Neuronal stem cell (in vitro differentiated cells): ENCODE measurements around the gene UCHL1. TPM values are rescaled to one million over a fixed set of nuclear protein-coding genes. Genes with fewer than 3 reads are reported as not detected.

Experiments
- DNase-seq: peaks from one replicate; pipeline ENCODE4 v3.0.0-alpha.2; 2013; ENCODE audit warnings: low spot score
- H2AFZ ChIP-seq: one replicate; pipeline ENCODE4 v1.6.1; 2013; ENCODE audit warnings: mild to moderate bottlenecking, low read length, inconsistent platforms
- H2AK5ac ChIP-seq: 2 replicates; pipeline ENCODE4 v1.6.1; 2013; ENCODE audit warnings: low read depth, mild to moderate bottlenecking, inconsistent platforms, low read length, moderate library complexity, mixed read lengths
- H2BK120ac ChIP-seq: 2 replicates; pipeline ENCODE4 v1.6.1; 2013; ENCODE audit warnings: low read depth, mild to moderate bottlenecking, inconsistent platforms, low read length, moderate library complexity, mixed read lengths
- H2BK12ac ChIP-seq: one replicate; pipeline ENCODE4 v1.6.1; 2013; ENCODE audit warnings: low read length, inconsistent platforms
- H2BK15ac ChIP-seq: 2 replicates; pipeline ENCODE4 v1.6.1; 2013; ENCODE audit warnings: mild to moderate bottlenecking, low read length, inconsistent platforms, mixed read lengths
- H2BK5ac ChIP-seq: one replicate; pipeline ENCODE4 v1.6.1; 2013; ENCODE audit warnings: inconsistent platforms, mild to moderate bottlenecking, low read length, moderate library complexity
- H3K14ac ChIP-seq: one replicate; pipeline ENCODE4 v1.6.1; 2013; ENCODE audit warnings: low read length, inconsistent platforms
- H3K18ac ChIP-seq: 2 replicates; pipeline ENCODE4 v1.6.1; 2013; ENCODE audit warnings: low read length, inconsistent platforms
- H3K23ac ChIP-seq: 2 replicates; pipeline ENCODE4 v1.6.1; 2013; ENCODE audit warnings: low read depth, mild to moderate bottlenecking, mixed read lengths, low read length, inconsistent platforms; ENCODE audit not compliant: poor library complexity
- H3K27ac ChIP-seq: replicated peaks from 3 replicates; pipeline ENCODE4 v1.5.1; 2013; ENCODE audit warnings: low read length, inconsistent platforms
- H3K27me3 ChIP-seq, 3 experiments: 2 replicates each; pipeline ENCODE4 v1.6.1; 2013; ENCODE audit warnings: low read length in 3 of 3, mild to moderate bottlenecking in 2 of 3, inconsistent platforms in 1 of 3, low read depth in 1 of 3, mixed read lengths in 1 of 3, moderate library complexity in 1 of 3; ENCODE audit not compliant: control insufficient read depth in 3 of 3, insufficient read depth in 3 of 3
- H3K36me3 ChIP-seq, 2 donors: replicated peaks in 1 of 2; 2 replicates each; pipeline ENCODE4 v1.6.1; 2013; ENCODE audit warnings: low read length in 2 of 2; ENCODE audit not compliant: control insufficient read depth in 2 of 2, insufficient read depth in 2 of 2
- H3K4ac ChIP-seq: 2 replicates; pipeline ENCODE4 v1.6.1; 2013; ENCODE audit warnings: inconsistent platforms, mild to moderate bottlenecking, low read length, moderate library complexity
- H3K4me1 ChIP-seq, 2 donors: 1 replicate in 1 of 2; 2 replicates in 1 of 2; pipeline ENCODE4 v1.6.1; 2013; ENCODE audit warnings: low read length in 2 of 2, low read depth in 1 of 2; ENCODE audit not compliant: control insufficient read depth in 2 of 2, insufficient read depth in 1 of 2
- H3K4me2 ChIP-seq: one replicate; pipeline ENCODE4 v1.6.1; 2013; ENCODE audit warnings: mild to moderate bottlenecking, low read length, inconsistent platforms; ENCODE audit not compliant: insufficient read depth, poor library complexity, severe bottlenecking
- H3K4me3 ChIP-seq, 2 donors: 2 replicates each; pipeline ENCODE4 v1.5.1; 2013; ENCODE audit warnings: low read length in 2 of 2, mild to moderate bottlenecking in 2 of 2, inconsistent platforms in 1 of 2, moderate library complexity in 1 of 2
- H3K79me1 ChIP-seq: one replicate; pipeline ENCODE4 v1.6.1; 2013; ENCODE audit warnings: low read depth, mild to moderate bottlenecking, inconsistent platforms, low read length, moderate library complexity
- H3K9ac ChIP-seq: one replicate; pipeline ENCODE4 v1.6.1; 2013; ENCODE audit warnings: mild to moderate bottlenecking, low read depth, low read length, inconsistent platforms; ENCODE audit not compliant: poor library complexity
- H3K9me3 ChIP-seq, 2 donors: replicated peaks in 1 of 2; 2 replicates each; pipeline versions ENCODE3 to v1.6.1; 2013; ENCODE audit warnings: low read length in 2 of 2, mild to moderate bottlenecking in 2 of 2, inconsistent platforms in 1 of 2, low read depth in 1 of 2, mixed read lengths in 1 of 2, moderate library complexity in 1 of 2; ENCODE audit not compliant: control insufficient read depth in 2 of 2, insufficient read depth in 1 of 2
- H4K8ac ChIP-seq: one replicate; pipeline ENCODE4 v1.6.1; 2013; ENCODE audit warnings: low read depth, mild to moderate bottlenecking, inconsistent platforms, low read length, moderate library complexity
- H4K91ac ChIP-seq: one replicate; pipeline ENCODE4 v1.6.1; 2013; ENCODE audit warnings: low read length, low read depth, mild to moderate bottlenecking, inconsistent platforms; ENCODE audit not compliant: poor library complexity
- WGBS, 2 donors: extraction: QIAGEN DNeasy Blood & Tissue Kit; methylation state at CpG; one replicate each; pipeline ENCODE4 v1.1.7; 2013; ENCODE audit warnings: missing lambda C conversion rate in 2 of 2, mixed read lengths in 1 of 2; ENCODE audit not compliant: insufficient read length in 2 of 2, insufficient replicate concordance in 1 of 2; ENCODE audit errors: extremely low coverage in 2 of 2; 5-methylcytosine and 5-hydroxymethylcytosine counted together
- polyA plus RNA-seq, 2 experiments: library from polyadenylated mRNA; stranded (reverse); fragments of 200-250 nt; gene quantifications; one replicate each; pipeline ENCODE4 v1.2.3, GENCODE V29; 2013

The UCHL1 gene
- 622 TPM for polyA plus RNA-seq (2013, experiment 1 of 2)
- polyA plus RNA-seq (2013, experiment 2 of 2) = 598 TPM

- Histone ChIP-seq H2AFZ (peak within 1 kb of the TSS; percentile 97), H2BK120ac (peak within 1 kb of the TSS; percentile 22), H3K27me3 (peaks cover 0 to 10% (median 0%) of the 10 kb centered on the region in 3 experiments), H3K36me3 (peaks cover 15 to 27% of the 10 kb centered on the region in 2 donors), H2BK12ac (peak within 1 kb of the TSS; percentile 5), H4K8ac (no peak within 1 kb of the TSS), H2AK5ac (peak within 1 kb of the TSS; percentile 86), H2BK5ac (peak within 1 kb of the TSS; percentile 98), H3K4me1 (peaks cover 2 to 4% of the 10 kb centered on the region in 2 donors), H3K18ac (peak within 1 kb of the TSS; percentile 99), H3K79me1 (peaks cover 10% of the 10 kb centered on the region), H3K14ac (peak within 1 kb of the TSS; percentile 84), H3K27ac (peak within 1 kb of the TSS; percentile 84), H3K4me3 (peak within 1 kb of the TSS; percentile 88 to 99), H3K23ac (peak within 1 kb of the TSS; percentile 86), H3K4me2 (peak within 1 kb of the TSS; percentile 82), H2BK15ac (peak within 1 kb of the TSS; percentile 55), H3K9ac (peak within 1 kb of the TSS; percentile 96), H3K4ac (peak within 1 kb of the TSS; percentile 72), H3K9me3 (no peaks in the 10 kb centered on the region), H4K91ac (no peak within 1 kb of the TSS)
- peak; percentile 92 for DNase-seq
- WGBS, 2 donors = no CpG with 5 or more reads among the region's 55 CpGs
Measured at GRCh38 chr4:41256740-41257256, at the start of gene UCHL1. Gene UCHL1, plus strand, starts transcription at chr4:41256928. Its CDS starts 49 bp downstream, at chr4:41256977.

GRCh38 chr4:41207291-41207831 is 49.4 kb upstream of the UCHL1 start:
- H3K36me3 ChIP-seq = no peaks in the 10 kb centered on the region
- no peak overlapping the region for H3K4ac ChIP-seq
- no peak overlapping the region for H3K4me2 ChIP-seq
- no peak overlapping the region for H2AFZ ChIP-seq
- no peaks in the 10 kb centered on the region for H3K79me1 ChIP-seq
- H3K9ac ChIP-seq = no peak overlapping the region
- no peak overlapping the region for H3K14ac ChIP-seq
- no peak overlapping the region for H4K8ac ChIP-seq
- no peaks in the 10 kb centered on the region for H3K9me3 ChIP-seq
- H2BK15ac ChIP-seq = no peak overlapping the region
- DNase-seq = no peak
- H3K27me3 ChIP-seq = peaks cover 0 to 60% (median 0%) of the 10 kb centered on the region in 3 experiments
- H2BK12ac ChIP-seq = no peak overlapping the region
- H3K4me1 ChIP-seq = peaks cover 0 to 9% of the 10 kb centered on the region in 2 donors
- H2BK120ac ChIP-seq = no peak overlapping the region
- H3K18ac ChIP-seq = no peak overlapping the region
- no peak overlapping the region for H2BK5ac ChIP-seq
- no peak overlapping the region for H3K4me3 ChIP-seq
- no peak overlapping the region for H3K23ac ChIP-seq
- no peak overlapping the region for H2AK5ac ChIP-seq
- H4K91ac ChIP-seq = no peak overlapping the region
- H3K27ac ChIP-seq = no peak overlapping the region

- Histone ChIP-seq H3K18ac (no peak overlapping the region), H3K23ac (no peak overlapping the region), H2BK120ac (no peak overlapping the region), H4K91ac (no peak overlapping the region), H4K8ac (no peak overlapping the region), H3K4me2 (no peak overlapping the region), H3K4me3 (no peak overlapping the region), H2AK5ac (no peak overlapping the region), H3K4me1 (peaks cover 5 to 7% of the 10 kb centered on the region in 2 donors), H2BK15ac (no peak overlapping the region), H3K79me1 (no peaks in the 10 kb centered on the region), H3K14ac (no peak overlapping the region), H2BK12ac (no peak overlapping the region), H2AFZ (no peak overlapping the region), H3K9ac (no peak overlapping the region), H3K9me3 (no peaks in the 10 kb centered on the region), H2BK5ac (no peak overlapping the region), H3K36me3 (no peaks in the 10 kb centered on the region), H3K27me3 (peaks cover 0 to 57% (median 0%) of the 10 kb centered on the region in 3 experiments), H3K27ac (no peak overlapping the region), H3K4ac (no peak overlapping the region)
- no CpG with 5 or more reads among the region's 5 CpGs for WGBS, 2 donors
- no peak for DNase-seq
Measured at GRCh38 chr4:41209187-41209586, 47.5 kb upstream of the UCHL1 start.

- no peak overlapping the region for H3K14ac ChIP-seq
- no peak for DNase-seq
- H3K4me3 ChIP-seq = no peak overlapping the region
- no peak overlapping the region for H4K91ac ChIP-seq
- no peak overlapping the region for H3K18ac ChIP-seq
- H3K4ac ChIP-seq = no peak overlapping the region
- H3K36me3 ChIP-seq = no peaks in the 10 kb centered on the region
- no peak overlapping the region for H2BK15ac ChIP-seq
- H3K79me1 ChIP-seq = no peaks in the 10 kb centered on the region
- H3K23ac ChIP-seq = no peak overlapping the region
- WGBS, 2 donors = no CpG with 5 or more reads among the region's 9 CpGs
- no peak overlapping the region for H3K27ac ChIP-seq
- no peak overlapping the region for H2BK120ac ChIP-seq
- peaks cover 0 to 56% (median 0%) of the 10 kb centered on the region in 3 experiments for H3K27me3 ChIP-seq
- H3K9me3 ChIP-seq = no peaks in the 10 kb centered on the region
- H2AFZ ChIP-seq = no peak overlapping the region
- no peak overlapping the region for H2AK5ac ChIP-seq
- H3K4me2 ChIP-seq = no peak overlapping the region
- H4K8ac ChIP-seq = no peak overlapping the region
- no peak overlapping the region for H3K9ac ChIP-seq
- no peak overlapping the region for H2BK12ac ChIP-seq
- no peak overlapping the region for H2BK5ac ChIP-seq
- peaks cover 5 to 6% of the 10 kb centered on the region in 2 donors for H3K4me1 ChIP-seq
Measured at GRCh38 chr4:41209901-41210300, 46.8 kb upstream of the UCHL1 start.
